GM12892 (cell line): ENCODE measurements around the gene GATB.

ENCODE experiments used
- POLR2A ChIP-seq: IDR thresholded peaks from 2 replicates; pipeline ENCODE4 v1.6.1; 2011; ENCODE audit warnings: low read depth, low read length, control low read depth
- POLR2AphosphoS5 ChIP-seq: IDR thresholded peaks from 2 replicates; pipeline ENCODE4 v1.6.1; 2011; ENCODE audit warnings: low read depth, low read length, control low read depth
- TAF1 ChIP-seq: IDR thresholded peaks from 2 replicates; pipeline ENCODE4 v1.6.1; 2011; ENCODE audit warnings: low read depth, mild to moderate bottlenecking, control low read depth, low read length, borderline replicate concordance

GRCh38 chr4:151644622-151645021 is 116.2 kb downstream of the GATB start:
- TF ChIP-seq TAF1 (no peak), POLR2A (no peak), POLR2AphosphoS5 (no peak)
